WTC11 (cell line): ENCODE results near the gene PODN. TPM values are rescaled to one million over a fixed set of nuclear protein-coding genes. Genes with fewer than 3 reads are reported as not detected.

Experiments used
- ATAC-seq: fragments of 200-7000 bp; cut with Tn5 transposase; 2 replicates; pipeline ENCODE4 v1.10.0; 2021; ENCODE audit warnings: mild to moderate bottlenecking, moderate library complexity
- CTCF ChIA-PET: fragments of 300-600 bp; sonication (Branson Sonifier 250); formaldehyde crosslinking; loops from one replicate; lab custom pipeline; 2021; ENCODE audit warnings: antibody characterized with exemption; lab: Charles Lee
- POLR2A ChIA-PET: fragments of 350-600 bp; sonication (Branson Sonifier 250); formaldehyde crosslinking; loops from one replicate; lab custom pipeline; 2021; ENCODE audit warnings: antibody characterized with exemption; lab: Charles Lee
- DNase-seq: peaks from one replicate; pipeline ENCODE4 v3.0.0; 2021; ENCODE audit warnings: low spot score
- H3K27ac Mint-ChIP-seq: 2 replicates; pipeline ENCODE4 v1.8.0; 2021; ENCODE audit warnings: mixed read lengths
- H3K27me3 Mint-ChIP-seq: 2 replicates; pipeline ENCODE4 v1.8.0; 2021; ENCODE audit warnings: low read depth, mild to moderate bottlenecking, moderate library complexity, mixed read lengths
- H3K36me3 Mint-ChIP-seq: 2 replicates; pipeline ENCODE4 v1.8.0; 2021; ENCODE audit warnings: mixed read lengths
- H3K4me1 Mint-ChIP-seq: 2 replicates; pipeline ENCODE4 v1.8.0; 2022; ENCODE audit warnings: mixed read lengths
- H3K4me3 Mint-ChIP-seq: 2 replicates; pipeline ENCODE4 v1.8.0; 2021; ENCODE audit warnings: mild to moderate bottlenecking, moderate library complexity, mixed read lengths
- H3K9me3 Mint-ChIP-seq: 2 replicates; pipeline ENCODE4 v1.8.0; 2021; ENCODE audit warnings: mixed read lengths
- AR ChIP-seq: fragments of 250-450 bp; sonication (Bioruptor Pico); IDR thresholded peaks from 2 replicates; pipeline ENCODE4 v1.9.0; 2021; ENCODE audit warnings: mild to moderate bottlenecking
- E2F5 ChIP-seq: sonication (generic); formaldehyde crosslinking; IDR thresholded peaks from 2 replicates; pipeline ENCODE4 v1.8.1; 2022; ENCODE audit warnings: mild to moderate bottlenecking, moderate library complexity, missing genetic modification reagents
- ESRRA ChIP-seq: sonication (generic); formaldehyde crosslinking; IDR thresholded peaks from 2 replicates; pipeline ENCODE4 v1.8.1; 2022; ENCODE audit warnings: mild to moderate bottlenecking, missing genetic modification reagents, borderline replicate concordance
- FOXJ3 ChIP-seq: sonication (generic); formaldehyde crosslinking; IDR thresholded peaks from 2 replicates; pipeline ENCODE4 v1.9.0; 2021; ENCODE audit warnings: missing genetic modification reagents, mild to moderate bottlenecking, borderline replicate concordance
- FOXP1 ChIP-seq: sonication (generic); formaldehyde crosslinking; IDR thresholded peaks from 2 replicates; pipeline ENCODE4 v1.8.0; 2022; ENCODE audit warnings: missing genetic modification reagents, mild to moderate bottlenecking, moderate library complexity, borderline replicate concordance
- HMGA2 ChIP-seq: fragments of 250-450 bp; sonication (Bioruptor Pico); IDR thresholded peaks from 2 replicates; pipeline ENCODE4 v1.4.0; 2021; ENCODE audit warnings: mild to moderate bottlenecking, moderate library complexity
- MAX ChIP-seq: sonication (generic); formaldehyde crosslinking; IDR thresholded peaks from 2 replicates; pipeline ENCODE4 v1.8.0; 2022; ENCODE audit warnings: mild to moderate bottlenecking, missing genetic modification reagents
- MYBL2 ChIP-seq: sonication (generic); formaldehyde crosslinking; IDR thresholded peaks from 2 replicates; pipeline ENCODE4 v1.8.1; 2023; ENCODE audit warnings: mild to moderate bottlenecking, moderate library complexity, missing genetic modification reagents
- NFE2L1 ChIP-seq: sonication (generic); formaldehyde crosslinking; IDR thresholded peaks from 2 replicates; pipeline ENCODE4 v1.8.1; 2023; ENCODE audit warnings: missing genetic modification reagents
- NFYB ChIP-seq: sonication (generic); formaldehyde crosslinking; conservative IDR thresholded peaks from 2 replicates; pipeline ENCODE4 v1.8.0; 2022; ENCODE audit warnings: low read depth, missing genetic modification reagents
- NR3C1 ChIP-seq: sonication (generic); formaldehyde crosslinking; conservative IDR thresholded peaks from 2 replicates; pipeline ENCODE4 v1.8.1; 2023; ENCODE audit warnings: low read depth, mild to moderate bottlenecking, missing genetic modification reagents
- PREB ChIP-seq: sonication (generic); formaldehyde crosslinking; IDR thresholded peaks from 2 replicates; pipeline ENCODE4 v1.8.1; 2022; ENCODE audit warnings: mild to moderate bottlenecking, missing genetic modification reagents, moderate library complexity, borderline replicate concordance
- PRRX2 ChIP-seq: fragments of 250-450 bp; sonication (Bioruptor Pico); IDR thresholded peaks from 2 replicates; pipeline ENCODE4 v1.8.0; 2021; ENCODE audit warnings: mild to moderate bottlenecking
- RELA ChIP-seq: sonication (generic); formaldehyde crosslinking; IDR thresholded peaks from 2 replicates; pipeline ENCODE4 v1.8.1; 2022; ENCODE audit warnings: missing genetic modification reagents, mild to moderate bottlenecking, borderline replicate concordance
- SMAD3 ChIP-seq: sonication (generic); formaldehyde crosslinking; IDR thresholded peaks from 2 replicates; pipeline ENCODE4 v1.8.0; 2022; ENCODE audit warnings: missing genetic modification reagents, mild to moderate bottlenecking, borderline replicate concordance
- STAT6 ChIP-seq: sonication (generic); formaldehyde crosslinking; conservative IDR thresholded peaks from 2 replicates; pipeline ENCODE4 v1.8.1; 2023; ENCODE audit warnings: mild to moderate bottlenecking, low read depth, missing genetic modification reagents, moderate library complexity
- TEAD4 ChIP-seq: sonication (generic); formaldehyde crosslinking; IDR thresholded peaks from 2 replicates; pipeline ENCODE4 v1.8.0; 2022; ENCODE audit warnings: mild to moderate bottlenecking, missing genetic modification reagents
- total RNA-seq: library from RNA; stranded (reverse); gene quantifications from 3 replicates; pipeline ENCODE4 v1.2.3, GENCODE V29; 2021
- TF ChIP-seq, protein P1 (sequence below): fragments of 200-600 bp; IDR thresholded peaks from 2 replicates; pipeline ENCODE4 v1.8.0; 2022; ENCODE audit warnings: antibody characterized with exemption

Gene PODN
- total RNA-seq, 1 experiment from 2014 or later: 0.48 TPM

GRCh38 chr1:53125122-53125521, 63.1 kb downstream of the PODN start (continued):
- no peak for TF ChIP-seq STAT6 (CRISPR knock-in tag)
- TF ChIP-seq PREB (CRISPR knock-in tag): no peak
- TF ChIP-seq MYBL2 (CRISPR knock-in tag): no peak

- no peak for ATAC-seq
- no peak for TF ChIP-seq MAX (CRISPR knock-in tag)
- no peak for TF ChIP-seq STAT6 (CRISPR knock-in tag)
- no peak for TF ChIP-seq HMGA2 (CRISPR knock-in tag)
- TF ChIP-seq NFYB (CRISPR knock-in tag): no peak
- no peak for TF ChIP-seq RELA
- TF ChIP-seq FOXJ3 (CRISPR knock-in tag): no peak
- no peak for TF ChIP-seq NR3C1 (CRISPR knock-in tag)
- TF ChIP-seq NFE2L1 (CRISPR knock-in tag): no peak
- TF ChIP-seq TEAD4 (CRISPR knock-in tag): no peak
- TF ChIP-seq FOXP1 (CRISPR knock-in tag): no peak
- H3K27me3 Mint-ChIP-seq: no peaks in the 10 kb centered on the region; the same call in 1 of the 2 replicates
- POLR2A ChIA-PET: no interaction called here
- peaks cover 7% of the 10 kb centered on the region for H3K4me1 Mint-ChIP-seq
- H3K27ac Mint-ChIP-seq: no peak overlapping the region
- no peak overlapping the region for H3K4me3 Mint-ChIP-seq
- H3K36me3 Mint-ChIP-seq: no peaks in the 10 kb centered on the region
- no peak for DNase-seq
- peaks cover 4% of the 10 kb centered on the region; the same call in 1 of the 2 replicates for H3K9me3 Mint-ChIP-seq
- CTCF ChIA-PET: interaction anchor here (1.2 to 1.3 kb wide), 2 partner anchors 56 to 58 kb away, joined by 3 to 5 read pairs; no protein-coding TSS in a partner anchor
Observed at GRCh38 chr1:53125623-53126360, 63.8 kb downstream of the PODN start.

- no peak overlapping the region for H3K27ac Mint-ChIP-seq
- CTCF ChIA-PET: interaction anchor here (1.3 kb wide), 1 partner anchor 55 kb away, joined by 5 read pairs; no protein-coding TSS in a partner anchor
- TF ChIP-seq, protein P1, sequence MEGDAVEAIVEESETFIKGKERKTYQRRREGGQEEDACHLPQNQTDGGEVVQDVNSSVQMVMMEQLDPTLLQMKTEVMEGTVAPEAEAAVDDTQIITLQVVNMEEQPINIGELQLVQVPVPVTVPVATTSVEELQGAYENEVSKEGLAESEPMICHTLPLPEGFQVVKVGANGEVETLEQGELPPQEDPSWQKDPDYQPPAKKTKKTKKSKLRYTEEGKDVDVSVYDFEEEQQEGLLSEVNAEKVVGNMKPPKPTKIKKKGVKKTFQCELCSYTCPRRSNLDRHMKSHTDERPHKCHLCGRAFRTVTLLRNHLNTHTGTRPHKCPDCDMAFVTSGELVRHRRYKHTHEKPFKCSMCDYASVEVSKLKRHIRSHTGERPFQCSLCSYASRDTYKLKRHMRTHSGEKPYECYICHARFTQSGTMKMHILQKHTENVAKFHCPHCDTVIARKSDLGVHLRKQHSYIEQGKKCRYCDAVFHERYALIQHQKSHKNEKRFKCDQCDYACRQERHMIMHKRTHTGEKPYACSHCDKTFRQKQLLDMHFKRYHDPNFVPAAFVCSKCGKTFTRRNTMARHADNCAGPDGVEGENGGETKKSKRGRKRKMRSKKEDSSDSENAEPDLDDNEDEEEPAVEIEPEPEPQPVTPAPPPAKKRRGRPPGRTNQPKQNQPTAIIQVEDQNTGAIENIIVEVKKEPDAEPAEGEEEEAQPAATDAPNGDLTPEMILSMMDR: no peak
- TF ChIP-seq RELA (no peak), SMAD3 (CRISPR knock-in tag) (no peak), ESRRA (CRISPR knock-in tag) (no peak), PRRX2 (CRISPR knock-in tag) (no peak), MYBL2 (CRISPR knock-in tag) (no peak), AR (CRISPR knock-in tag) (no peak), E2F5 (no peak)
Observed at GRCh38 chr1:53126495-53126894, 64.5 kb downstream of the PODN start.

More at GRCh38 chr1:53126495-53126894, 64.5 kb downstream of the PODN start:
- POLR2A ChIA-PET: no interaction called here
- peaks cover 4% of the 10 kb centered on the region; the same call in 1 of the 2 replicates for H3K9me3 Mint-ChIP-seq
- ATAC-seq (no peak), DNase-seq (no peak)
- no peaks in the 10 kb centered on the region for H3K27me3 Mint-ChIP-seq
- no peak overlapping the region for H3K4me3 Mint-ChIP-seq
- H3K4me1 Mint-ChIP-seq: no peaks in the 10 kb centered on the region
- H3K36me3 Mint-ChIP-seq: no peaks in the 10 kb centered on the region
